HG03521 (cell line): ENCODE measurements around the gene CYTIP.

Experiments used
- ATAC-seq: cut with Tn5 transposase; IDR thresholded peaks from one replicate; pipeline ENCODE4 v1.9.1; 2021; ENCODE audit warnings: mild to moderate bottlenecking, moderate library complexity; ENCODE audit not compliant: unreplicated experiment

The CYTIP gene

DNA sequence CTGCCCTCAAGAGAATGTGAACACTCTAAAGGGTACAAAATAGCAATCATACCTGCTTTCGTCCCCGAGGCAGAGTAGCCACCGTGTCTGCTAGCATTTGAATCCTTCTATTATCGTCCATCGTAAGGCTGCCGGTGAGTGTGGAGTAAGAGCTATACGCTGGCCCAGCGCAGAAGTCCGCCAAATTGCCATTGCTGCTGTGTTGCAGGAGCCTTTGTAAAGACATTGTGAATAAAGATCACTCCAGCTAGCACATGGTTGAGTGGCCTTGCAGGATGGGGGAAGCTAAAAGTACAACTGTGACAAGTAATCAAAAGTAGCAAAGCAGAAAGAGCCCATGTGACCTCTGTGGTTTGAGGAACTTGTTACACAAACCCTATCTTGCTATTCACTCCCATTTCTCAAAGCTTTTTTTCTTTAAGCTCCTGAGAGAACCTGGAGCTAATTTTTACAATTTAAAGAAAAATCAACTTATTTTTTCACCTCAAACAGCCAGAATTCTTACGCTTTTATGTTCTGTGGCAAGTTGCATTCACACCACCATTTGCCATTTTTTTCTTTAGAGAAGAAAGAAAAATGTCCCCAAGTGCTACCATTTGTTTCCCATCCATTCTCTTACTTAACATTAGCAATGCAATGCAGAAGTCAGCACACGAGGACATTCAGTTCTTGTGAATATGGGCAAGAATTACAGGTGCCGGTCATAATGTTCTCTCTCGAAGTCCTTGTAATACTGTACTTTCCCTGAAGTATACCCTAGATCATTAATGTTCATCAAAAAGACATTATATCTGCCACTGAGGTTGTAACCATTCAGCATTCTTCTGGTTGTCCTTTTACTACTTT is at the start of gene CYTIP:
CYTIP (minus strand) TSS at position 295 of the 846 bp plus-strand sequence; CDS start at position 226, 69 bp downstream.
- ATAC-seq, result peak; percentile 40

DNA sequence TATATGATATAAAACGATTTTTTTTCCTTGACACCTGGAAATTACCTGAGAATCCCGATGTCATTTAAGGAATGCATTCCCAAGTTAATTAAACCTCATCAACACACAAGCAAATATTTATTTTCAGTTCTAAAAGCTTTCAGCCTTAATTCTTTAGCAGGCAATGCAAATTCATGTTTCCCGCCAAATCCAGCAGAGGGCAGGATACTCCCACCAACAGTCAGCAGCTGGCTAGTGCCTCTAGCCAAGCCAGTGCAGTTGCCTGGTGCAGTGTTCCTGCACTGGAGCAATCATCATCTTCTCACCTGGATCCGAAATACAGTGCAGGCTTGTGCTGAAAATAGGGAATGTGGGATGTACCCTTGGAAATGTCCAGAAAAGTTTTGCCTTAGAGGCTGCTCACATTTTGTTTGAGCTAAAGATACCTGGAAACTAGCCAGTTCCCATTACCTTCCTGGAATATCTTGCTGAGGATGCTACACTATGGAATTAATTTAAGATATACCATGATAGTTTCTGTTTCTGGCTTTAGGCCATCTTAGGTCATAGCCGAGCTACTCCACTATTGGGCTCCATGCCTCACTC is 48.4 kb upstream of the CYTIP start:
- peak; percentile 98 for ATAC-seq

DNA sequence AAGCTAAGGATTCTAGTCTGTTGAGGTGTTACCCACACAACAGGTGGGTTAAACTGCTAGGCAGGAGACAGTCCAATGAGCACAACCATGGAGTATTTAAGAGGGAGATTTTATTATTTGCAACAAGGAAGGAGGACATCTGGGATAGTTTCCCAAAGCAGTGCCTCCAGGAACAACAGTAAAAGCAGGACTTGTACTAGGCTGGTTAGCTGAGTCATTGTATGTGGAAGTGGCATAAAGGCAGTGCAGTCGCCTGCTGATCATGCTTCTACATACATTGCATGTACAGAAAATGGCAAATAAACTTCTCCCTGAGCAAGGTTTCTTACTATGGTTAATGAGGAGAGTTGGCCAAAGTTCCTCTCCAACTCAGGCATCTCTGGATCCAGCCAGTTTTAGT is 46.1 kb upstream of the CYTIP start:
- no peak for ATAC-seq

DNA sequence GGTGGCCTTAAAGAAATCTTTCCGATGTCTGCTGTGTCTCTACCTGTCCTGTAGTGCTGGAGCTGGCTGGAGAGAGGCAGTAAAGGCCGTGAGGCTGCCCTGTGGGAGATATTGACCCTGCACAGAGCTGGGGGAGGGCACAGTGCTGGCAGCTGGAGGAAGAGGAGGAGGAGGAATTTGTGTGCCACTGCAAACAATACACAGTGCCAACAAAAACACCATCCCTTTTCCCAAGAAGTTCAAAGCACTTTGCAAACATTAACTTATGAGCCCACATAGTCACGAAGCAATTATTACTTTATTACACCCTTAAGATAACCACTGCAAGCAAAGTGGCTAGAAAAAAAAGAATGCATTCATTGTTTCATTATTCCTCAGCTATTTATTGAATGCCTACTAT is 45.0 kb upstream of the CYTIP start:
- ATAC-seq, result no peak

DNA sequence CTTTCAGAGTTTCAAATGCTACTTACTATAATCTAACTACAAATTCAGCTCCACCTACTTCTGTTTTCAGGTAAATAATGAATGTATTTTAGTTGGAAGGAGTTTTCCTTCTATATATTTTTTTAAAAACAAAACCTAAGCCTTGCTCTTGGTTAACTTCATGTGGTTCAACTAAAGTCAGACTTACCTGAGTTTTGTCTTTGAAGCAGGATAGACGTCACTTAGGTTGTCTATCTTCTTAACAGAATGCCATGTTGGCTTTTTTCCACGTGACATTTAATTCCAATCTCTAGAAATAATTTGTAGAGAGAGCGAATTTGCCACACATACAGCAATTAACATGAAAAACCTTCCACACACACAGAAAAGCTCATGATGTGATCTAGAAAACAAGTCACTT is 43.9 kb upstream of the CYTIP start:
- no peak for ATAC-seq

DNA sequence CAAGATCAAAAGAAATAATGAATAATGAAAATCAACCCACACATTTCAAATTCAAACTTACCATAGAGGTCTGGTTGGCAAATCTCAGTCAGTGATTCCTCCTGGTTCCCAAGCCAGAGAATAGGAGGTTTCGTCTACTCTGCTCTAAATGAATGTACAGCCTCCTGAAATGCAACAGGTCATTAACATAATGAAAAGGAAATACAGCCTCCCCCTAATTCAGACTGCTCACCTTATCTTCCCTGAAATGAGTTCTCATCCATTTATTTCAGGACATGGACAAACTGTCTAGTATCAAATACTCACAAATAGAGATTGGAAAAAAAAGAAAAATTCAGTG is 43.4 kb upstream of the CYTIP start:
- ATAC-seq, result no peak

DNA sequence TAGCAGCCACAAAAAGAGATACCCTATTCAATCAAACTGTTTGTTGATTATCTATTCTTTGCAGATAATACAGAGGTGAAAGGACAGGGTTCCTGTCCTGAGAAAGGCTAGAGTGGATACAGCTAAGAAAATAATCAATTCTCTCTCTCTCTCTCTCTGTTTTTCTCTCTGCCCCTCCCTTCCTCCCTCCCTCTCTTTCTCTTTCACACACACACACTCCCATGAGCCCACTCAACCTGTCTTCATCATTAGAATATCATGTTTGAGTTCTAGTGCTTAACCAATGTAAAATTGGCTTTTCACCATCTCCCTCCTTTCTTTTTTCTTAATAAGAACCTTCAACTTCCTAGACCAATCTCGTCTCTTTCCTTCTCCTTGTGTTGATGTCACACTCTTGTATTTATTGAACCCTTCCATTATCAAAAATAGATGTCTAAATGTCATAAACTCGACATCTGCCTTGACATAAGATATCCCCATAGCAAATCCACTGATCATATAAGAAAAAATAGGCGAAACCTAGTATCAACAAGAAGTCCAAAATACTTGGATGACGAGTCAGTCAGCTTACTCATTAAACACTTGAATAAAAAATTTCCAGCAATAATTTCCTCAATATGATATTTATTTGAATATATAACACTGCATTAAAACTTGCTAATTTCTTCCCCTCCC is 42.8 kb upstream of the CYTIP start:
- no peak for ATAC-seq

DNA sequence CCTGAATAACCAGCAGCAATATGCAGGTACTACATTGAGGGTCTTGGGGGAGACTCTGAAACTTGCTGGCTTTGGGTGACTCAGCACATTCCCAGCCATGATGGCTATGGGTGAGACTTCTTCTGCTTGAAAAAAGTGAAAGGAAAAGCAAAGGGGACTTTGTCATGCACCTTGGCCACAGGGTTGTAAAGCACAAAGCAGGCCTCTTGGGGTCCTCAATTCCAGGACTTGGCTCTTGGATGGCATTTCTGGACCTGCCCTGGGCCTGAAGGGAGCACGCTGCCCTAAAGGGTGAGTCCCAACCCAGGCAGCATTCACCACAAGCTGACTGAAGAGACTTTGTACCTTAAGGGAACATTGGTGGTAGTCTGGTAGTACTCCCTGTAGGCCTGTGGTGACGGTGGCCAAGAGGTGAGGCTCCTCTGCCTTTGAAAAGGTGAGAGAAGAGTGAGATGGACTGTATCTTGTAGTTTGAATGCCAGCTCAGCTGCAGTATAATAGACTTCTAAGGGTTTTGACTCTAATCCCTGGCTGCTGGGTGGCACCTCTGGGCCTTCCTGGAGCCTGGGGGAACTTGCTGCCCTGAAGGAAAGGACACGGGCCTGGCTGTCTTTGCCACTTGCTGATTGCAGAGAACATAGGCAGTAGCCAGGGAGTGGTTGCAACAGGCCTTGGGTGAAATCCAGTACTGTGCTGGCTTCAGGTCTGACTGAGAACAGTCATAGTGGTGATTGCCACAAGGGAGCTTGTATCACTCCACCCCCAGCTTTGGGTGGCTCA is 36.5 kb upstream of the CYTIP start:
- ATAC-seq, result peak; percentile 69

DNA sequence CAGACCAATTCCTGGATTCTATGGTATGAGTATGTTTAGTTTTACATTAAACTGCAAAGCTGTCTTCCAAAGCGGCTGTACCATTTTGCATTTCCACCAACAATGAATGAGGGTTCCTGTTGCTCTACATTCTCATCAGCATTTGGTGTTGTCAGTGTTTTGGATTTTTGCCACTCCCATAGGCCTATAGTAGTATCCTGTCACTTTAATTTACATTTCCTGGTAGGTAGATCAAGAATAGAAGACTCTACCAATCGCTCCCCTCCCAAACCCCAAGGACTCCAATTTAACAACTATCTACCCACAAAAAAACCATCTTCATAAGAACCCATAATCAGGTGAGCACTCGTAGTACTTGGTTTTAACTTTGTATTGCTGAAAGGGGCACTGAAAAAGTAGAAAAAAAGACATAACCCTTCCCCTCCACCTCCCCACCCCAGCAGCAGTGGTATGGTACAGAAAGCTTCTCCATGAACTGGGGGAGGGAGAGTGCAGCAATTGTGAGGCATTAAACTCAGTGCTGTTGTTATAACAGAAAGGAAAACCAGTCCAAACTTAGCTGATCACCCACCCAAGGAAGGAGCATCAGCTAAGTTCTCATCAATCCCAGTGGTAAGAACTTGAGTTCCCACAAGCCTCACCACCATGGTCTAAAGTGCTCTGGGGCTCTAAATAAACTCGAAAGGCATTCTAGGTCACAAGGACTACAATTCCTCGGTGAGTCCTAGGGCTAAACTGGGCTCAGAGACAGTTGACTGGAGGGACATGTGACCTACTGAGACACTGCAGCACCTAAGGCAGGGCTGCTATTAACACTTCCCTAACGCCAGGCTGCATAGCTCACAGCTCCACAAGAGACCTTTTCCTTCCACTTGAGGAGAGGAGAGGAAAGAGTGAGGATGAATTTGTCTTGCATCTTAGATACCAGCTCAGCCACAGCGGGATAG is 35.5 kb upstream of the CYTIP start:
- peak; percentile 48 for ATAC-seq

DNA sequence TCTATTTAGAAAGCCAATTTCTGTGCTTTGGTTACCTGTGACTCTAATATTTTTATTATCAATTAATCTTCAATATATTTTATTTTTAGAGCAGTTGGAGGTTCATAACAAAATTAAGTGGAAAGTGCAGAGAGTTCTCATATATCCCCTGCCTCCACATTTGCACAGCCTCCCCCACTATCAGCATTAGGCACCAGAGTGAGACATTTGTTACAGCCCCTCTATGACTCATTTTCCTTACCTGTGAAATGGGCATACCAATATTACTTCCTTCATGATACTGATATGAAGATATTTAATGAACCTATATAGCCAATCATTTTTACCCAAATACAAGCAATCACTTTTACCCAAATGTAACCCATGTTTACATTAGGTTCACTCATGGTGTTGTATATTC is 34.0 kb upstream of the CYTIP start:
- no peak for ATAC-seq

DNA sequence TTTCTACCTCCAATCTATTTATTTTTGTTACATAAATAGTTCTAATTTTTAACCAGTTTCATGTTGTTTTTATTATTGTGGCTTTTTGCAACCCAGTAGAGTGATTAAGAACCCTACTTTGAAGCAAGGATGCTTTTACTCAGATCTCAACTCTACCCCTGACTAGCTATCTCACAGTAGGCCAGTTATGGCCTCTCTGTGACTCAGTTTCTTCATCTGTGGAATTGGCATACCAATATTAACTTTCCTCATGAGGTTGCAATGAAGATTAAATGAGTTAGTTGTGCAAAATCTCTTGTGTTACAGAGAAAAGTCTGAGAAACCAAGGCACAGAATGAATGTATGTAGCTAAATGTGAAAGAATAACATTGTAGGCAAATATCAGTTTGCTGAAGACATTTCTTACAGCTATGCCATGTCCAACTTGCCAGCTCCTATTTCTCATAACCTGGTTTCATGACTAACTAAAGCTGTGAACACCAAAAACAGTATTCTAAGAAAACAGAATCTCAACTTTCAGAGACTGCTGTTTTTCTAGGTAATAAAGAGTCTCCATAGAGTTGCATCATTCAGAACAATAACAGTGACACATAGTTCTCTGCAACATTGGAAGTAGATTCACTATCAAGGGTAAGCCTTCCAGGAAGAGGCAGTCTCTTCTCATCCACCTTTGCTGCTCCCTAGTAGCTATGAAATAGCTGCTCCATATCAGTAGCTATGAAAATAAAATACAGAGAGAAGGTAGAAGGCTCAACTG is 33.2 kb upstream of the CYTIP start:
- no peak for ATAC-seq

DNA sequence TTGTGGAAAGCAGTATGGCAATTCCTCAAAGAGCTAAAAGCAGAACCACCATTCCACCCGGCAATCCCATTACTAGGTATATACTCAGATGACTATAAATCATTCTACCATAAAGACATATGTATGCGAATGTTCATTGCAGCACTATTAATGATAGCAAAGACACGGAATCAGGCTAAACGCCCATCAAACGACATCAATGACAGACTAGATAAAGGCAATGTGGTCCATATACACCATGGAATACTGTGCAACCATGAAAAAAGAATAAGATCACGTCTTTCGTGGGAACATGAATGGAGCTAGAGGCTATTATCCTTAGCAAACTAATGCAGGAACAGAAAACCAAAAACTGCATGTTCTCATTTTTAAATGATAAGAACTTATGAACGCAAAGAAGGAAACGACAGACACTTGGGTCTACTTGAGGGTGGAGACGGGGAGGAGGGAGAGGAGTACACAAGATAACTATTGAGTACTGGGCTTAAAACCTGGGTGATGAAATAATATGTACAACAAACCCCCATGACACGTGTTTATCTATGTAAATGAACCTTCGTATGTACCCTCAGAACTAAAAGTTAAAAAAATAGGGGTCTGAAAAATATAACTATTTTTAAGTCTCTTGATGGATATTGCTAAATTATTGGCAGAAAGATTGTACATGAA is 32.0 kb upstream of the CYTIP start:
- no peak for ATAC-seq

DNA sequence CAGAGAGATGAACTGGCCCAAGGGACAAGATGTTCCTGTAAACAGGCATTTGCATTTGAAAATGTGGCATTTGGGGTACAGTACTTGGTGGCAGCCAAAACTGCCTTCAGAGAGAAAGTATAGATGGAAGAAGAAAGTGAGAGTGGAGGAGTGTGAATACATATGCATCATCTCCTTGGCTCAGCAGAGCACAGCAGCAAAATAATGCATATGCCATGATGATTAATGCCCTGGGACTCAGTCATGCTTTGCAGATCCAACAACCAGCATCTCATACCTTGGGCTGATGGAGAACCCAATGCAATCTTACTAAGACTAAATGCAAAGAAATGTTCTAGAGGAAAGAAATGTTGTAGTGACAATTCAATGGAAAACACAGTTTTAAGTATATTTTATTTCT is 29.7 kb upstream of the CYTIP start:
- ATAC-seq, result no peak

DNA sequence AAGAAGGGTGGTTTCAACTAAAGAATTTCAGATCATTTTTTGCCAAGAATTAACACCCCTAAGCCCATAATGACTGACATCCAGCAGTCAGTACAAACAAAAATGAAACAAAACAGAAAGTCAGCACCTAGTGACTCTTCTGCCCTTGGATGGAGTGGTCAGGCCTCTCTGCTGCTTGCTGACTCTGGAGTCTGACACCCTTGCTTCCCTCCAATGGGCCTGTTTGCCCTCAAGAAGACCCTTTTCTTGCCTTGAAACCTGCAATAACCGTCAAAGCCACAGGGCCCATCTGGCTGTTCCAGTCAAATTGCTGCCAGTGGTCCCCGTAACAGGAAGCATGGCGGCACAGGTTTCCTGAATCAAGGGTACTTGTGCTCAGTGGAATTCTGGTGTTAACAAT is 27.2 kb upstream of the CYTIP start:
- ATAC-seq, result peak; percentile 32

DNA sequence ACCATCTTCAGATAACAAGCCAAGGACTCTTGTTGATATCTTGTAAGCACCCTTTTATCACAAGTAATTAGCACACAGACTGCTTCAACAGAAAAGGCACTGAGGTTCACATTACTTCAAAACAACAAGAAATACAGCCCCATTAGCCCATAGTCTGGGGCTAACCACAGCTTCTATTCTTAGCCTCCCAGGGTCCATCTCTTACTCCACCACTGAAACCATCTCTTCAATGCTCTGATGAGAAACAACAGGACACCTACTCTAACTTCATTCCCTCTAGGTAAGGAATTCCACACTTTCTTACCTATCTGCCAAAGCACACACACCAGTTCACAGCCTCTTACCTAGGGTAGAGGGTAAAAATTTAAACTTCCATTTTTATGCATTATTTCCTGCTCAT is 26.4 kb upstream of the CYTIP start:
- ATAC-seq, result peak; percentile 49

DNA sequence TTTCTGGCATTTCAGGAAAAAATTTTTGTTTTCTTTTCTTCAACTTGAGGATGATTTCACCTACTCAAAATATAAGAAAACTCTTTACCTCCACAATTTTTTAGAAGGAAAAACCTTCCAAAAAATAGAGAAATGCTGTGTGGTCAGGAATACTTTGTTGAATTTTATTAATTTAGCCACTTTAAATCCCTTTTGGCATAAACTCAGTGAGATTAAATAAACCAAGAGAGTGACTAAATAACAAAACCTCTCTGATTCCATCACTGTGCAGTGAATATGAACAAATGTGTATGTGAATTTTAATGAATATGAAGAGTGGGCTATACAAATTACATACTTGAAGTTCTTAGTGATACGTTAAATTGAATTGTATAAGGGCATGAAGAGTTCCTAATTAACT is 25.8 kb upstream of the CYTIP start:
- no peak for ATAC-seq

DNA sequence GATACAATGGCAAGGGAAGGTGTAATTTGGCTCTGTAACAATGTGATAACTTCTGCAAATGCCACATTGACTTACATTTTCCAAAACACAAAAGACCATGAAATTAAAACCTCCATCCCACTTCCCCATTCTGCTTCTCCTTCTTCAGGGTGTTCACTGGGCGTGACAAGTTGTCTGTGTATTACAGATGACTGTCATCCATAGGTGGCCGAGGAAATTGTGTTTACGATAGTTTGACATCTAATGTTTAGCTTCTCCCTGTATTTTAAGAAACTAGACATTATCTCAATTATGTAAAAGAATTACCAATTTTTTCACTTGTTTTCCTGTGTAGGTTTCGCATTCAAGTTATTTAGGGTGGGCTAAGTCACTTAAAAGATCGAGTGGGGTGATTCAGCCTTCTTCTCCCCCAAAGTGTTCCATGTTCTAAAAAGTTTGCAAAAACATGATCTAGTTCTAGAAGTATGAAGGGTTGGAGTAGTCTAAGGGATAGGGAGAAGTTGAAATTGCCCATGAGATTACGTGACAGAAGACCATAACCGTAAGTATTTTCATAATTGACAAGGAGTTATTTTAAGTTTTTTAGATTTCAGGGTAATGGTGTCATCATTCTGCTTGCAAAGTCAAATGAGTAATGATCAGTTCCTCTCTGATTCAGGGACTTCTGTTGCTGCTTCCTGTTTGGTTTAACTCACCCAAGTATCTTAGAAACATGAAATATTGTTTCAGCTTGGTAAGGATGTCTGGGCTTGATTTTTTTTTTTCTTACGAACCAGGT is 25.2 kb upstream of the CYTIP start:
- peak; percentile 79 for ATAC-seq

DNA sequence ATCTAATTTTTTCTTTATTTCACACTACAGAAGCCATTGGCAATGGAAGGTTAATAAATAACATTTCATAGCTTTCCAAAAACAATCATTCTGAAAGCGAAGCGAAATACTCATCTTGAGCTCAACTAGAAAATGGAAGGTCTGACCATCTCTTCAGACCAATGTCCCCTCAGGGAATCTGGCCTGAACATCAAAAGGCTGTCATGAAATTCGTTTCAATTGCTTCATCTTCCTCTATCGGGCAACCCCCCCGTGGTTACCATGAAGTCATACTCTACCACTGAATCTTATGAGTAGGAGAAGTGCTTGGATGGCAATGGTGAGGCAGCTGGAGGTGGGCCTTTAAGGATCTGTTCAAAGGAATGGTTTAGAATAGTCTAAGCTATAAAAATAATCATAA is 22.9 kb upstream of the CYTIP start:
- no peak for ATAC-seq
